Measurements from ENCODE around the gene TMEM108.

- no peak for TF ChIP-seq EZH2 (IDR thresholded peaks at IDR 0.05; ENCODE audit: low read depth, unreplicated experiment)
- no peak for TF ChIP-seq JUNB (IDR thresholded peaks at IDR 0.05; ENCODE audit: unreplicated experiment)
- peak in 1 of 2 experiments; percentile 25; a peak in 2 of 4 replicates for TF ChIP-seq CTCF (conservative IDR thresholded peaks at IDR 0.05; ENCODE audit: low read depth in 2 of 2)
- no peak for TF ChIP-seq POLR2AphosphoS5 (IDR thresholded peaks at IDR 0.05; ENCODE audit: low read depth)
- TF ChIP-seq ZNF114 (CRISPR knock-in tag; IDR thresholded peaks at IDR 0.05), result no peak
- no peak for TF ChIP-seq CREB1 (CRISPR knock-in tag; IDR thresholded peaks at IDR 0.05; ENCODE audit: low read depth)
- no peak for TF ChIP-seq REST (IDR thresholded peaks at IDR 0.05; ENCODE audit: unreplicated experiment)
- no peak for TF ChIP-seq EZH2phosphoT487 (IDR thresholded peaks at IDR 0.05; ENCODE audit: unreplicated experiment)
- TF ChIP-seq ETS1 (IDR thresholded peaks at IDR 0.05), result no peak
- no peak for TF ChIP-seq ZNF331 (CRISPR knock-in tag; IDR thresholded peaks at IDR 0.05; ENCODE audit: low read depth)
- TF ChIP-seq NANOG (IDR thresholded peaks at IDR 0.05; ENCODE audit: borderline replicate concordance), result no peak
- TF ChIP-seq STAT1 (IDR thresholded peaks at IDR 0.05; ENCODE audit: unreplicated experiment), result no peak
Measured at GRCh38 chr3:133270631-133271030, 232.4 kb downstream of the TMEM108 start.
